ENCODE measurements around the gene CEP57. TPM values are rescaled to one million over a fixed set of nuclear protein-coding genes. Genes with fewer than 3 reads are reported as not detected.

Gene CEP57
- total RNA-seq, 1 donor from 2014 or later: 82.0 TPM

DNA sequence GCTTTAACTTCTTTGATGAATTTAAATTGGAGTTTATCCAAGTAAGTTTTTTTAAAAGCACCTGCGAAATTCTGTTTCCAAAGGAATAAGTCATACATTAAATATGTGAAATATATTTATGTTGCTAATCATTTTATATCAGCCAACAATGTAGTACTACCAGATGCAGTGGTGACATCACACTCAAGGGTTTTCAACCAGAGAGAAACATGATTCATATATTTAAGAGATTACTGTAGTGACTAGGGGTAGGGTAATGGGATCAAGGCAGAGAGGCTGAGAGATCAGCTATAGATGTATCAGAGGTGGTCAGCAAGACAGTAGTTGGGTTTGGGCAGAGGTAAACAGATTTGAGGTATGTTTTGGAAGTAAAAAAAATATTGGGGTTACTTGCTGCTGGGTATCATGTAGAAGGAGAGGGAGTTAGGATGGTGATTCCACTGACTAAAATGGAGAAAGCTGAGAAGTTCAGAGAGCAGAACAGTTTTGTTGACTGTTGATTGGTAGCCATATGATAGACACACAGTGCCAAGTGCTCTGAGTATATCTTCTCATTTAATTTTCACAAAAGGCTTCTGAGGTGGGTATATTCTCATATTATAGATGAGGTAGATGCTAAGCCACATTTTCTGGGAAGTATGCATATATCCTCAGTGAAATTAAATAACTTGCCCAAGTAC lies 39.4 kb downstream of the CEP57 start:
- Mint-ChIP-seq H3K36me3 (ENCODE audit: low read depth) (peaks cover 20% of the 10 kb centered on the region), H3K27me3 (ENCODE audit: low read depth) (no peaks in the 10 kb centered on the region), H3K4me1 (no peaks in the 10 kb centered on the region), H3K4me3 (no peak overlapping the region), H3K27ac (ENCODE audit: unreplicated experiment) (no peak overlapping the region), H3K9me3 (no peaks in the 10 kb centered on the region)
- no peak for DNase-seq (ENCODE audit: low read depth, low spot score)
- TF ChIP-seq, protein P1, sequence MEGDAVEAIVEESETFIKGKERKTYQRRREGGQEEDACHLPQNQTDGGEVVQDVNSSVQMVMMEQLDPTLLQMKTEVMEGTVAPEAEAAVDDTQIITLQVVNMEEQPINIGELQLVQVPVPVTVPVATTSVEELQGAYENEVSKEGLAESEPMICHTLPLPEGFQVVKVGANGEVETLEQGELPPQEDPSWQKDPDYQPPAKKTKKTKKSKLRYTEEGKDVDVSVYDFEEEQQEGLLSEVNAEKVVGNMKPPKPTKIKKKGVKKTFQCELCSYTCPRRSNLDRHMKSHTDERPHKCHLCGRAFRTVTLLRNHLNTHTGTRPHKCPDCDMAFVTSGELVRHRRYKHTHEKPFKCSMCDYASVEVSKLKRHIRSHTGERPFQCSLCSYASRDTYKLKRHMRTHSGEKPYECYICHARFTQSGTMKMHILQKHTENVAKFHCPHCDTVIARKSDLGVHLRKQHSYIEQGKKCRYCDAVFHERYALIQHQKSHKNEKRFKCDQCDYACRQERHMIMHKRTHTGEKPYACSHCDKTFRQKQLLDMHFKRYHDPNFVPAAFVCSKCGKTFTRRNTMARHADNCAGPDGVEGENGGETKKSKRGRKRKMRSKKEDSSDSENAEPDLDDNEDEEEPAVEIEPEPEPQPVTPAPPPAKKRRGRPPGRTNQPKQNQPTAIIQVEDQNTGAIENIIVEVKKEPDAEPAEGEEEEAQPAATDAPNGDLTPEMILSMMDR (conservative IDR thresholded peaks at IDR 0.05): no peak

DNA sequence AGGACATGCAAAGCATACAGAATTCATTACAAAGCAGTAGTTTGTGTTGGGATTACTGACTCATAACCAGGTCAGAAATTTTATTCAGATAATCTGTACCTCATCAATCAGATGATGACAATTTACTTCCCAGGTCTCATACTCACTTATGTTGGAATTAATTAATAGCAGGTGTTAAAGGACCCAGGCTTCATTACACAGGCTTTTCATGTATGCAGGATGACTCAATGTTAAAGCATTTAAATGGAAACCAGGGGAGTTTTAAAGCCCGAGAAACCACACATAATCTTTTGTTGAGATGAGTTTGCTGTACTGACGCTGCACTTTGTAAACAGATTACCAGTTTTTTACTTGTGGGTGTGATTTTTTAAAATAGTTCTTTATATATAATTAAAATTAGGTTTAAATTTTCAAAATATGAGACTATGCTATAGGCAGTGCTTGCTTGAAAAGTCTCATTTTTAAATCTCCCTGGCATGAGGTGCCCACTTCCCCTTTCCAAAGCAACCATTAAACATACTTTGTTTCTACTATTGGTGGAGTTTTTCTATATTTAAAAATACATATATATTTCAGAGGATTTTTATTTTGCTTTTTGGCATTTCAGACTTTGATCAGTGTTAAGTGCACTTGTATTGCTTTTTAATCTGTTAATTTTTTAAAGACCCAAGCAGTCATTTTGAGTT lies 41.0 kb downstream of the CEP57 start:
- Mint-ChIP-seq H3K4me1 (no peaks in the 10 kb centered on the region), H3K36me3 (ENCODE audit: low read depth) (peaks cover 9% of the 10 kb centered on the region), H3K27me3 (ENCODE audit: low read depth) (no peaks in the 10 kb centered on the region), H3K27ac (ENCODE audit: unreplicated experiment) (no peak overlapping the region), H3K9me3 (no peaks in the 10 kb centered on the region), H3K4me3 (no peak overlapping the region)
- DNase-seq (ENCODE audit: low read depth, low spot score): no peak
- TF ChIP-seq, protein P1 (conservative IDR thresholded peaks at IDR 0.05): no peak

DNA sequence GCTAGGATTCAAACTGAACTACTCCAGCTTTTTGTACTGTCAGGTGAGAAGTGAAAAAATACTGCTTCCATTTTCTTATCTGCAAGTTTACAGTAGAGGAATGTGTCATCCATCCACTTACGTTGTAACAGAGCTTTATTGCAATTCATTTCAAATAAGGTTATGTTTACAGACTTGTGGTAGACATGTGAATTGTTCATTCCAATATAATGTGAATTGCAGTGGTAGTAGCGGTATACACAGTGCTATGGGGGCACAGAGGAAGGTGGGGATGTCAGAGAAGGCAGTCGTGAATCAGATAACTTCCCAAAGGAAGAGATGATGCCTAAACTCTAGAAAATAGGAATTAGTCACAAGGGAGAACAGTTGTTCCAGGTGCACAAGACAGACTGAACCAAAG lies 42.5 kb downstream of the CEP57 start:
- Mint-ChIP-seq H3K27ac (ENCODE audit: unreplicated experiment) (no peak overlapping the region), H3K9me3 (no peaks in the 10 kb centered on the region), H3K36me3 (ENCODE audit: low read depth) (peaks cover 9% of the 10 kb centered on the region), H3K4me1 (no peaks in the 10 kb centered on the region), H3K27me3 (ENCODE audit: low read depth) (no peaks in the 10 kb centered on the region), H3K4me3 (no peak overlapping the region)
- TF ChIP-seq, protein P1 (conservative IDR thresholded peaks at IDR 0.05): no peak
- no peak for DNase-seq (ENCODE audit: low read depth, low spot score)

DNA sequence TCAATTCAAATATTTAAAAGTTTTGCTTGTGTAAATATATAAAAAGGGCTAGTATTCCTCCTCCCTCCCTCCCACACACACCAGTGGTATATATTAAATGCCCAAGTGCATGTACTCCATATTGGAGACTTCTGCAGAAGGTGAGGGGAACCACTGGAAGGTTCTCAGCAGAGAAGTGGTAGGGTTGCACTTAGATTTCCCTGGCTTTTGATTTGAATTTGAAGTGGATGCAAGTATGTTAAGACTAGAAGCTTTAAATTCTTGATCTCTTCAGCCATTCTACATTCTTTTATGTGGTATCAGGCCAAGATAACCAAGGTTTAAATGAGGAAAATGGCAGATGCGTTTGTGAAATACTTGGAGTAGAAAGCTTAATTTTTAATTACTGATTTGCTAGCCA lies 43.1 kb downstream of the CEP57 start:
- no peak overlapping the region for H3K27ac Mint-ChIP-seq (ENCODE audit: unreplicated experiment)
- no peaks in the 10 kb centered on the region for H3K4me1 Mint-ChIP-seq
- peaks cover 7% of the 10 kb centered on the region for H3K36me3 Mint-ChIP-seq (ENCODE audit: low read depth)
- TF ChIP-seq, protein P1 (conservative IDR thresholded peaks at IDR 0.05): no peak
- H3K27me3 Mint-ChIP-seq (ENCODE audit: low read depth): no peaks in the 10 kb centered on the region
- DNase-seq (ENCODE audit: low read depth, low spot score): no peak
- no peak overlapping the region for H3K4me3 Mint-ChIP-seq
- no peaks in the 10 kb centered on the region for H3K9me3 Mint-ChIP-seq

DNA sequence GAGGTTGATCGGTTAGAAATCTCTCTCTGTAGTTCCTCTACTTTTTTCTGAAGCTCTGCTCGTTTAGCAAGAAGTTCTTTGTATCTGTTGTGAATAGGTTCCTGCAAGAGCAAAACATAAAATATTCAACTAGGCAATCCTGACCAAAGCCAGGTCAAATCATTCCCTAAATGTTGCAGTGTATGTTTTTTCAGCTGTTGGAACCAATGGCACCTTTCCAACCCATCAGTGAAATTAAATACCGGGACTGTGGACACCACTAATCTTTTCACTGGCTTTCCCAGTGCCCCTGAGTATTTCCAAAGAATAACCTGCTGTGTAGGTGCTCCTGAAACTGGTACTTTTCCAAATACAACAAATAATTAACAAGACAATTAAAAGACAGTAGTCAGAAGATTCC lies 45.1 kb downstream of the CEP57 start:
- H3K4me3 Mint-ChIP-seq: no peak overlapping the region
- no peak for DNase-seq (ENCODE audit: low read depth, low spot score)
- TF ChIP-seq, protein P1 (conservative IDR thresholded peaks at IDR 0.05): no peak
- no peaks in the 10 kb centered on the region for H3K27me3 Mint-ChIP-seq (ENCODE audit: low read depth)
- H3K27ac Mint-ChIP-seq (ENCODE audit: unreplicated experiment): no peak overlapping the region
- no peaks in the 10 kb centered on the region for H3K9me3 Mint-ChIP-seq
- no peaks in the 10 kb centered on the region for H3K4me1 Mint-ChIP-seq
- no peaks in the 10 kb centered on the region for H3K36me3 Mint-ChIP-seq (ENCODE audit: low read depth)

Measured in neural crest cell (in vitro differentiated cells).